Stimulated activated CD8-positive, alpha-beta memory T cell treated with anti-CD3 and anti-CD28 coated beads, Interleukin-4, amount 100 ng/mL, for 48 hours (primary cell): ENCODE data around the gene LCTL.

Experiments used
- DNase-seq: peaks from one replicate; pipeline ENCODE4 v3.0.0-alpha.2; 2020

LCTL gene, protein sequence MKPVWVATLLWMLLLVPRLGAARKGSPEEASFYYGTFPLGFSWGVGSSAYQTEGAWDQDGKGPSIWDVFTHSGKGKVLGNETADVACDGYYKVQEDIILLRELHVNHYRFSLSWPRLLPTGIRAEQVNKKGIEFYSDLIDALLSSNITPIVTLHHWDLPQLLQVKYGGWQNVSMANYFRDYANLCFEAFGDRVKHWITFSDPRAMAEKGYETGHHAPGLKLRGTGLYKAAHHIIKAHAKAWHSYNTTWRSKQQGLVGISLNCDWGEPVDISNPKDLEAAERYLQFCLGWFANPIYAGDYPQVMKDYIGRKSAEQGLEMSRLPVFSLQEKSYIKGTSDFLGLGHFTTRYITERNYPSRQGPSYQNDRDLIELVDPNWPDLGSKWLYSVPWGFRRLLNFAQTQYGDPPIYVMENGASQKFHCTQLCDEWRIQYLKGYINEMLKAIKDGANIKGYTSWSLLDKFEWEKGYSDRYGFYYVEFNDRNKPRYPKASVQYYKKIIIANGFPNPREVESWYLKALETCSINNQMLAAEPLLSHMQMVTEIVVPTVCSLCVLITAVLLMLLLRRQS

DNA sequence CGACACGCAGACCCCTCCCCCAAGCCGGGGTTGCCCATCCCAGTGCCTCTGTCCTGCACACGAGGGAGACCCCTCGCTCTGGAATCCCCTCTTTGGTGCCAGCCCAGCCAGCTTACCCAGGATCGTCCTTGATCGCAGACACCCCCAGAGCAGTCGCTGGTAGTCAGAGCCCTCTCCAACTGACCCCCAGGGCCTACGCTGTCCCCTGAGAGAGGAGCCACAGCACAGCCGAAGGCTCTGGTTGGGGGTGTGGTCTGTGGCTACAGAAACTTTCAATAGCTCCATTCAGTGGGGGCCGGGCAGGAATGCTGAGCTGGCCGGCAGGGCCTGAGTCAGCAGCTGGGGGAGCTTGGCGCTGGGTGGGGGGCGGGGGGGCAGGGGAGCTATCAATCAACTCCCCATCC, at the start of gene LCTL:
Gene LCTL, minus strand, starts transcription at position 258 of the 404 bp plus-strand sequence. CDS start 633 bp downstream, outside the sequence.
- no peak for DNase-seq

DNA sequence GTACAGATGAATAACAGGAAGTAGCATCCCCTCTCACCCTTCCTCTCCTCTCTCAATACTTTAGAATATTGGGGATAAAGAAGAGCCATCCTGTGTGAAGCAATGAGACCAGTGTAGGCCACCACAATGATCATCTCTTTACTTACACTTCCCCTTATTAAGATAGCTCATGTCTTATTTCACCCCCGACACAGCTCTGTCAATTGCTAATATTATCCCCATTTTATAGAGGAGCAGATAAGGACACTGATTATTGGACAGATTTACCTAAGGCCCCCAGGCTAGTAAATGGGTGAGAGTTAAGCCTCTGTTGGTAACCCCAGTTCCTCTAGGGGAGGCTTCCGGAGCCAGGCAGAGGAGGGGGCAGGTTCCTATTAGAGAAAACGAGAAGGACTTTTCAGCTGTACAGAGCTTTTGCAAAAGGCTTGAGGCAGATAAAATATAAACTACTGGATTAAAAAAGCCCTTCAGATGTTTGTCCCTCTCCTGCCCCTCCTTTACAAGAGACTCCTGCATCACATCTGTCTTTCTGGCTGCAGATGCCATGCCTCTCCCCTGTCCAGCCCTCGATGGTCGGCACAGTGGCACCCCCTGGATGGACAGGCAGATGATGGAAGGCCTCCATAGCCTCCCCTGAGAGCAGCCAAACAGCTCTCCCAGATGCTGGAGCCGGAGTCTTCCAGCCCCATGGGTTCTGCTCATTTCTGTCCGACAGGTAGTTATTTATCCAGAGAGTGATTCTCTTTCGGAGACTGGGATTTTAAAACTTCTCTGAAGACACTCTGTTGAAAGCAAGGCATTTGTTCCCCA, 49.4 kb upstream of the LCTL start:
- no peak for DNase-seq

DNA sequence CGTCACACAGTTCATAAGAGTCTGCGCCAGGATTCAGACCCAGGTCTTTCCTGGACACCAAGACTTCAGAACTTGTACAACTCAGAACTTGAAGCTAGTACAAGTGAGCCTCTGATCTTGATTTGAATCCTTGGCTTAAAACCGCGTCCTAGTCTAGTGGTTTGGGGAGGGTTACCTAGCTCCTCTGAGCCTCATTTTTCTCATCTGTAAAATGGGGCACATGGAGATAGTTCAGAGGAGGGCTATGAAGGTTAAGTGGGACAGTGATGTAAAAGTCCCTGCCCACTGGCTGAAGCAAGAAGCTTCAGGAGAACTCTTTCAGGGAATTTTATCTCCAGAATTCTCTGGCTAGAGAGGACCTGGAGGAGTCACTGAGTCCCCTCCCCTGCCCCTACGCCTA, 48.7 kb upstream of the LCTL start:
- DNase-seq, result no peak

DNA sequence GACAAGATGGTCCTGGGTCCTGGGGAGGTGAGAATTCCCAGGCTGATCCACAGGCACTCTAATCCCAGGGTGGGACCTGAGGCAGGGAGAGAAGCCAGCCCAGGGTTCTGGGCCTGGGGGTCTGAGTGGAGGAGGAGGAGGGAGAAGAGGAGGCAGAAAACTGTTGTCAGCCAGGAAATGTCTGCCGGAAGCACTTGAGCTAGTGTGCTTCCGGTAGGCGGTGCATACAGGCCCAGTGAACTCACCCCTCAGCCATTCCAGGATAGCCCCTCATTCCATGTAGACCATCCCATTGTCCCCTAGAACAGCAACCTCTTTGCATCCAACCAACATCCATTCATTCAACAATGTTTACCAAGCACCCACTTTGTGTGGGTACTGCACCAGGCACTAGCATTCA, 47.9 kb upstream of the LCTL start:
- no peak for DNase-seq

DNA sequence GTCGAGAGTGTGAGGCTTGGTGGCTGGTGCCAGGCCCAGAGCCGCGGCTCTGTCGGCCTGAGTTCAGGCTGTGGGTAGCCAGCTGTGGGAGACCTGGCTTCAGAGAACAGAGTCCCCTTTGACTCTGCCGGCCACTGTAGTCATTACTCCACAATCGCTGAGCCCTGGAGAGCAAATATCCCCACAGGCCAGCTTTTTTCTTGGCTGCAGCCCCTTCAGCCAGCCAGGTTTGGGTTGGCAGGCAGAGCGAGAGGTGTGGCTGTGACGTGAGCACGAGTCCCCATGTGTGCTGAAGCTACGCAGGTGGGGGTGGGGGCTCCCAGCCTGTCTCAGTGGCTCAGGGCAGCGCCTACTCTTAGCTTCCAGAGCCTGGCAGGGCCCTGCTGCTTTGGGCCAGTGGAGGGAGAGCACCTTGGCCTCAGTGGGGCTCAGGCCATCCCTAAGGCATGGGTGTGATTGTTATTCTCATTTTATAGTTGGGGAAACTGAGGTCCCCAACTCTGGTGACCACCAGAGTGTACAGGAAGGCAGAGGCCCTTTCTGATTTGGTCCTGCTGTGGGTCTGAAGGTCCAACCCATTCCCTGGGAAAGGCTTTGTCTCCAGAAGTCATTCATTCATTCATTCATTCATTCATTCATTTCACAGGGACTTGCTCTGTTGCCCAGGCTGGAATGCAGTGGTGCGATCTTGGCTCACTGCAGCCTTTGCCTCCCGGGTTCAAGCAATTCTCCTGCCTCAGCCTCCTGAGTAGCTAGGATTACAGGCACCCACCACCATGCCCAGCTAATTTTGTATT, 45.7 kb upstream of the LCTL start:
- DNase-seq, result no peak

DNA sequence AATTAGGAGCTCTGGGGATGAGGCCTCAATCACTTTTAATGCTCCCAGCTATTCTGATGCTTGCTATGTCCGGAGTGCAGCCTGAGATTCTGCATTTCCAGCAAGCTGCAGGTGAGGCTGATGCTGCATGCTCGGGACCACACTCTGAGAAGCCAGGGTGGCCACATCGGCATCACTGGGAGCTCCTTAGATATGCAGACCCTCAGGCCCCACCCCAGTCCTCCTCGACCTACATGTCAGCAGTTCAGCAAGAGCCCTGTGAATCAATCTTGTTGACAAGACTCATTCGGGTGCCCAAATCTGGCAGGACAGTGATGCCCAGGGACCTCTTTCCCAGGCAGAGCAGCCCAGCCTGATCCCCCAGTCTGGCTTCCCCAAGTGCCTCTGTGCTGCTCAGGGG, 44.1 kb upstream of the LCTL start:
- no peak for DNase-seq

DNA sequence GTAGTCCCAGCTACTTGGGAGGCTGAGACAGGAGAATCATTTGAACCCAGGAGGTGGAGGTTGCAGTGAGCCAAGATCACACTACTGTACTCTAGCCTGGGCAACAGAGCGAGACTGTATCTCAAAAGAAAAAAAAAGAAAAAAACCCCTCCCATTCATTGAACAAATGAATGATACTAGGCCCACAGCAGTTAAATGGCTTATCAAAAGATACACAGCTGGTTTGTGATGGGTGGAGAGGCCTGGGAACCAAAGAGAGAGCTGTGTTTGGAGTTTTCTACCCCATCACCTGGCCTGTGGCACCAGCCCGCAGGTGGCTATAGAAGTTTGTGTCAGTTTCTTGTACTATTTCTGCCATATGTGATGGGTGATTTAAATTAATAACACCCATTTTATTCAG, 43.1 kb upstream of the LCTL start:
- no peak for DNase-seq

DNA sequence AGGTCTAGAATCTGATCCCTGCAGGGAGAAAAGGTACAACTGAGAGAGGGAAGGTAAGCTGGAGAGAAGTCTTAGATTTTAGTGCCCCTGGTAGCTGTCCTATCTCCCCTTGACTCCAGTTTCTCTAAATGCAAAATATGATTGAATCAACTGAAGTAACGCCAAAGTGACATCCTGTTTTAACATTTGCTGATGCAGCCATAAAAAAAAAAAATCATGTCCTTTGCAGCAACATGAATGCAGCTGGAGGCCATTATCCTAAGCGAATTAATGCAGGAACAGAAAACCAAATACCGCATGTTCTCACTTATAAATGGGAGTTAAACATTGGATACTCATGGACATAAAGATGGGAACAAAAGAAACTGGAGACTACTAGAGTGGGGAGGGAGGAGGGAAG, 42.4 kb upstream of the LCTL start:
- no peak for DNase-seq

DNA sequence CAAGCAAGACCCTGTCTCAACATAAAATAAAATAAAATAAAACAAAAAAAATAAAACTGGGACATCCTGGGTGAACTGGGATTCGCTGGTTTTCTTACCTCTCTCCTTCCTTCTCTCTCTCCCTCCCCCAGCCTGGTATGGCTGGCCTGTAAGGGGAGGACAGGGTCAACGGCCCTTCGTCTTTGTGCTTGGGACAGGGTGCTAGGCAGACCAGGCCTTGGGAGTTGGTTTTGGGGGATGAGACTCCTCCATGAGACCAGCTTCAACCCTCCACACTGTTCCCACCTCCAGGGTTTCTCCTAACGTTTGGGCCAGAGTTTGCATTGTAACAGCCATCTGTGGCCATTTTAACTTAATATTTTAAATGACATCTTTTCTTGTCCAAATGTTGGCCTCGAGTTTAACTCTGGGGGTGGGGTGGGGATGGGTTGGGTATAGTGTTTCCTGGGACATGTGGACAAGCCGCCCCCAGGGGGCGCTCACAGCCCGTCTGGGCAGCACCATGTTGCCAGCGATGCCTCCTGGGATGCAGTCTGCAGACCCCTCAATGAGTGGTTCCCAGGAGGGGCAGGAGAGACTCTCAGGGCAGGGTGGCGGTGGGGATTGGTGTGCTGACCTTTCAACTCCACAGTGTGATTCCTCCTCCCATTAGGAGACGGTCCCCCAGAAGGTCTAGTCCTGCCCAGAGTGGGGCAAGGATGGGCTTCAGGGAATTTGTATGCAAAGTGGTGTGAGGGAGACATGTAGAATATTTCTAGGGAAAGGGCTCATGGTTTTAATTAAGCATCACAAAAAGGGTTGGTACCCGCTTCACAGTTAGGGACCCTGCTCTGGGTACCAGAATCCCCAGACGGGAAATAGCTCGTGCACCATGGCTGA, 37.7 kb upstream of the LCTL start:
- DNase-seq, result peak; percentile 78

DNA sequence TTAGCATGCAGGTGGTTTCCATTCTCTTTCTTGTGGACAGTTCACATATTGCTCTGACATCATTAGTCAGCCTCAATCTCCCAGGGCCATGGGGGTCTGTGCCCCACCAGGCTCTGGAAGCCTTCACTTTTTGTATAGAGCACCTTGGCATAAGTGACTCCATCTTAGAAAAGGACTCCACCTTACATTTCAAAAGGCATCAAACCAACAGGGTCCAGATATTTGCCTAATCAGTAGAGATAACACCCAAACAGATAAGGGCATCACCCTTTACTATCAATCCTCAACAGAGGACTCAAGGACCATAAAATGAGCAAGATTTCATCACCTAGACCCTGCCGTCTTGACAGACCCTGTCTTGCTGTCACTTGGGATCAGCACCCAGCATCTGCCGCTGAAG, 35.7 kb upstream of the LCTL start:
- DNase-seq, result no peak

DNA sequence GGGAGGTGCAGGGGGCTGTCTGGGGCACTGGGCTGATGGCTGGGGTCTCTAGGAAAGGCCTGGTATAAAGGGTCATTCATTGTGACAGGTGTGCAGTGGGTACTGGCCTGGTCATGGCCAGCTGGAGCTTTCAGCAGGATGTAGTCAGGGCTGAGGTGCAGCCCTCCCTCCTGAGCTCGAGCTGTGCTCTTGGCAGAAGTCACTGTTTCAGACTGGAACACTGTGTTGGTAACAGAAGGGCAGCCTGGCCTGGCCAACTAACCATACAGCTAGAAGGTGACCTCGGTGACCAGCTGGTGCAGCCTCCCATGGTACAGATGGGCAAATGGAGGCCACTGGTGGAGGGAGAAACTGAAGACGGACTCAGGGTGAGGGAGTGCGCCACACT, 34.4 kb upstream of the LCTL start:
- no peak for DNase-seq

DNA sequence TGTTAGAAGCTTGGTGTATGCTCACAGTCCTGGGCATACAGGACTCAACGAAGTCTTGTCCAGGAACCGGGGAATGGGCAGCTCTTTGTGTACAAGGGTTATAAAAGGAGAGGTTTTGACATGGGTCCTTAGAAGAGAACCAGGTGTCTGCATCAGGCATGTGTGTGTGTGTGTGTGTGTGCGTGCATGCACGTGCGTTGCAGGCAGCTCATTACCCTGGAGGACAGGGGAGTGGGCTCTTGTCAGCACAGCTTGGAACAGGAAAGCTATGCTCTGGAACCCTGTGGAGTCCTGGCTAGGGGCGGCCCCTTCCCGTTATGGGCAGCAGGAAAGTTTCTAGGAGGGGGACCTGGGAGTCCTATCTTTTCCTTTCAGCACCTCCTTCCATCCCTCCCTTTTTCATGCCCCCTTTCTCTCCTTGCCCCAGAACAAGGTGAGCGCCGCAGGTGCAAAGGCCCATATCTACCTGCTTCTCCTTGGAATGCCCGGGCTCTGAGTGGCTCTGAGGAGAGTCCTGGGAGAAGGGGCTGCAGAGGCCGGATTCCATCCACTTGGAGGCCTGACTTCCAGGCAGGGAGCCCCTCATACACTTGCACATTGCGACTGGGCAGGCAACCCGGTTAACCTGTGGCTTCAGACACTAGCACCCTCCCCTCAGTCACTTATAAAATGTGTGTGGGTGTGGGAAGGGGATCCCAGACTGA, 33.9 kb upstream of the LCTL start:
- no peak for DNase-seq

DNA sequence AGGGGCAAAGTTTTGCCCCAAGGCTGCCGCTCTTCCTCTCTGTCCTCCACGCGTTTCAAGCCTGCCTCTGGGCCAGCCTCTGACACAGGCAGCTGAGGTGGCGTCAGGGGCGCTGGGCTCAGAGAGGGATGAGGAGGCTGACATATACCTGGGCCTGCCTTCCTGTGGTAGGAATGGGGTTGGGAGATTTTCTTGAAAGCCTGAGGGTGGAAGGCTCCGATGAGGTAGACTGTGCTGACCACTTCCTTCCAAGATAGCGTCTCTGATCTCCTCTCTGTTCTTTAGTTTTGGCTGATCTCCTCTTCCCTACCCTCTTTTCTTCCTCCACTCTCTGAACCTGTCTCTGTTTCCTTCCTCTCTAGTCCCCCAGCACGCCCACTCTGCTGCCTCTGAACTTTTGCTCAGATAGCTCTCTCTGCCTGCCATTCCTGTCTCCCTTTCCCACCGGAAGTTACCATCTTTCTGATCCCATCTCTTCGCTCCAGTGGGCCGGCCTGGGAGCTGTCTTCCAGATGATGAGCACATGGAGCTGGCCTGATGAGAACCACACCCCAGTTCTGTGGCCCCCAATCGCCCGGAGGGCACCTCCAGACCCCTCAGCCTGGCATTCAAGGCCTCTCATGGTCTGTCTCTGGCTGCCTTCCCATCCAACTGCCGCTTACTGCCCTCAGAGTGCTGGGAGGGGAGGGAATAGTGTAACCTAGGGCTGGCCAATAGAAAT, 32.5 kb upstream of the LCTL start:
- DNase-seq, result no peak

DNA sequence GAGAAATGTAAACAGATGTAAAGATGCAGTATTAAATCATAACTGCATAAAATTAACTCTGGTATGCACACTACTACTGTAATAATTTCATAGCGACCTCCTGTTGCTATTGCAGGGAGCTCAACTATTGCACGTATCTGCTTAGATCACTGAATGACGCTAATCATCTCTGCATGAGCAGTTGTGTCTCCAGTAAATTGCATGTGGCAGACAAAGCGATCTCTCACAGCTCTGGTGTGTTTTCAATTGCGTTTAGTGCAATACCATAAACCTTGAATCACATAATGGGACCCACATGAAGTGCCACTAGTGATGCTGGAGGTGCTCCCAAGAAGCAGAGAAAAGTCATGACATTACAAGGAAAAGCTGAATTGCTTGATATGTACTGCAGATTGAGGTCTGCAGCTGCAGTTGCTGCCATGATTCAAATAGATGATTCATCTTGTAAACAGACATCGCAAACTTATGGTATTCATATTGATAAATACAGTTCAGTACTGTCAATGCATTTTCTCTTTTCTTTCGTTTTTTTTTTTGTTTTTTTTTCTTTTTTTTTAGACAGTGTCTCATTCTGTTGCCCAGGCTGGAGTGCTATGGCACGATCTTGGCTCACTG, 30.2 kb upstream of the LCTL start:
- DNase-seq, result no peak

DNA sequence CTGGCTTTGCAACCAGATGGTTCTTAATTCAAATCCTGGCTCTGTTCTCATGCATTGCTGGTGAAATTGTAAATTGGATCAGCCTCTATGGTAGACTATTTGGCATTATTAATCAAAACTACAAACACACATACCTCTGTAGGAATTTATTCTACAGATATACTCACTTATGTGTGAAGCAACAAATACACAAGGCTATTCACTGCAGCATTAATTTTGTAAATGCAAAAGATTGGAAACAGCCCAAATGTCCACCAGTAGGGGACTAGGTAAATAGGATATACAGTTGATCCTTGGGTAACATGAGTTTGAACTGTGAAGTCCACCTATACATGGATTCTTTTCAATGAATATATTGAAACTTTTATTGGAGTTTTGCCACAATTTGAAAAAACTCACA, 29.5 kb upstream of the LCTL start:
- no peak for DNase-seq

DNA sequence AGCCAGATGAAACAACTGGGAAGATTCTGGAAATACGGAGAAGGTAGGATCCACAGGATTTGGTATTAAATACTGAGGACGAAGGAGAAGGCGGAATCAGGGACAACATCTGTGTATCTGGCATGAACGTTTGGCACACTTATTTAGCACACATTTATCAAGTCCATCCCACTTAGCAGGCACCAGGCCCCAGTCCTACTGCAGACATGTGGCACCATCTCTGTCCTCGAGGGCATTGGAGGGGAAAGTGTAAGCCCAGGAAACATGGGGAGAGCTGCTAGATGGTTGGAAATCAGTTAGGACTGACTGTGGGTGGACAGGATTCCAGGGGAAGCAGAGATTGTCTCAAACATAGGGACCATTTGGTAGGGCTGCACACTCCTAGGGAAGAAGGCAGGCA, 29.0 kb upstream of the LCTL start:
- DNase-seq, result no peak

DNA sequence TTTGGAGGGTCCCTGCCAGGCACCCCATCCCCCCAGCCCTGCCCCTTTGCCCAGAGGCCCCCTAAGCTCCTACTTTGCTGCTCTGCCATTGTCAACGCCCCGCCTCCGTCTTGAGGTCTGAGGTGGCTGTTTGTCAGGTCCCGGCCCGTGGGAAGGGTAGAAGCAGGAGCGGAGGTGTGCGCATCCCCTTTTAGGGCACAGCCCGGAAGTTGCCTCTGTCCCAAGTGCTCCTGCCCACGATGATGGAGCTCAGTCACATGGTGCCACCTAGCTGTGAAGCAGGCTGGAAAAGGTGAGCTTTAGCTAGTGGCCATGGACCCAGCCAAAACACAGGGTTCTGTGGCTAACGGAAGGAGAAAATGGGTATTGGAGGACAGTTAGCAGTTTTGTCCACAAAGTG, 28.5 kb upstream of the LCTL start:
- DNase-seq, result no peak

DNA sequence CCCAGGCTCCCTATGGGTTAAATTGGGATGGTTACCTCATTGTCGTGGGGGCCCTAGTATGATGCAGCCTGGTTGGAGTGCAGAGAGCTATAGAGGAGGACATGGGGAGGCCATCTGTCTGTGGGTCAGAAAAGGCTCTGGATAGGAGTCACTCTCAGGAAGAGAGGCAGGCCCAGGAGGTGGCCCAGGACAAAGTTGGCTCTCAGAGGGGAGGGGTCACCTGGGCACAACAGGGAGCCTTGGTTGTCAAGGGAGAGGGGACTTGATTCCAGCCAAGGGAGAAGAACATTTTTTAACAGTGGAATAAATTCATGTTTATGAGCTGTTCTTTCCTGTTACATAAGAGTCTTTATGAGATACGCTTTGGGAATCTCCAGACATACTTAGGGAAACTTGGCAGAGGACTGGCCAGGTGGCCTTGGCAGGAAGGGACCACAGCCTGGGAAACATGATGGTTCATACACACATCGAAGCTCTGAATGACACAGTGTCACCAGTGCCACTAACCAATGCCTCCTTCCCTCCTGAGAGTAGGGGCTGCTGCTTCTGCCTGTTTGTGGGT, 27.5 kb upstream of the LCTL start:
- DNase-seq, result no peak

DNA sequence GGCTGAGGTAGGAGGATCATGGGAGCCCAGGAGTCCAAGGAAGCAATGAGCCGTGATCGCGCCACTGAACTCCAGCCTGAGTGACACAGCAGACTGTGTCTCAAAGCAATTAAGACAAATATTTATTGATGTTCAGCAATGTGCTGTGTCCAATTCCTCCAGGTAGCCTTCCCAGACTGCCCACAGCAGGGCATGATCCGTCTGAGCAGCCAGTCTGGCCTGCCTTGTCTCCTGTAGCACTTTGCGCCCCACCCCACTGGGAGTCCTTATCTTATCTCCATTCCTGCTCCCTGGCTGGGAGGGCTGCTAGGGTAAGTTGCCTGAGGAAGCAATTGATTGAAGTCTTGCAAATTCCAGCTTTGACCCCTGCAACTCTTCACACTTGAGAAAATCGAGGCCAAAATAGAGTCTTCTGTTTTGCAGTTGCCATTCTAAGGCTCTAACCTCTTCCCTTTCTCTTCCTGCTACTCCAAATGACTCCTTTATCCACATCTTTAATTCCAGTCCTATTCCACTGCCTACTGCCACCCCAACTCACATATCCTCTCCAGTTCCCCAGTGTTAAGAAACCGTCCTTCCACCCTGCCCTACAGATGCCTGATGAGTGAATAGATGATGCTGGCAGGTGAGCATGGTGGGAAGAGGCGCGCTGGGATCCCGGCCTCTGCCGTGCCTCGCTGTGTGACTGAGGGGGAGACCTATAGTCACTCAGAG, 26.9 kb upstream of the LCTL start:
- no peak for DNase-seq
